ENCODE data around the gene LRBA.

- TF ChIP-seq CTCF (conservative IDR thresholded peaks at IDR 0.05 in 1 of 2, IDR thresholded peaks at IDR 0.05 in 1 of 2; ENCODE audit: low read depth in 1 of 2, low read length in 2 of 2) = no peak
- no peak for TF ChIP-seq EZH2 (IDR thresholded peaks at IDR 0.05; ENCODE audit: low read length, missing control alignments)
Measured at GRCh38 chr4:150863456-150863855, 151.6 kb downstream of the LRBA start.

Measured in fibroblast of lung (primary cell).